K562 (cell line): ENCODE data around the gene EVA1B. TPM values are rescaled to one million over a fixed set of nuclear protein-coding genes. Genes with fewer than 3 reads are reported as not detected.

Experiments
- ATAC-seq: fragments of 200-7000 bp; cut with Tn5 transposase; 3 replicates; pipeline ENCODE4 v1.9.1; 2020; ENCODE audit warnings: moderate library complexity
- BruUV-seq: library from RNA; stranded (reverse); fragments of 400-500 nt; replicated peaks from 2 replicates; lab custom pipeline; 2021; lab: Mats Ljungman, UMichigan
- CTCF ChIA-PET: fragments of 300-600 bp; formaldehyde crosslinking; extraction: SDS; loops from one replicate; lab custom pipeline; 2021; ENCODE audit warnings: low intra/inter-chr PET ratio; lab: Yijun Ruan, JAX
- POLR2A ChIA-PET: fragments of 300-600, 350-650 bp; sonication (Branson Sonifier 250); formaldehyde crosslinking; extraction: SDS; loops from one replicate; lab custom pipeline; 2021; ENCODE audit warnings: antibody characterized with exemption, inconsistent platforms; lab: Yijun Ruan, JAX
- DNase-seq, 4 experiments: peaks; one replicate each; pipeline versions ENCODE4 v3.0.0 to v3.0.0-alpha.2; 2011 to 2018; ENCODE audit warnings: low spot score in 3 of 4, mixed read lengths in 3 of 4; ENCODE audit errors: extremely low read depth in 1 of 4
- FAIRE-seq: peaks from 2 replicates; lab custom pipeline; 2011; peaks lifted over from hg19 to GRCh38; lab: Jason Lieb, UNC
- H2AFZ ChIP-seq: 2 replicates; pipeline ENCODE4 v1.6.0; 2011; ENCODE audit warnings: low read depth, low read length, control low read depth, inconsistent platforms
- H3K27ac ChIP-seq: fragments of 200-600 bp; 3 replicates; pipeline ENCODE4 v1.8.0; 2011; ENCODE audit warnings: low read depth, mild to moderate bottlenecking, control low read depth, inconsistent platforms, low read length, moderate library complexity, mixed read lengths; ENCODE audit errors: extremely low read depth
- H3K27me3 ChIP-seq, 2 experiments: fragments of 300-600 bp in 1 of 2; 2 replicates in 1 of 2; 3 replicates in 1 of 2; pipeline versions ENCODE4 v1.6.0 to v1.8.0; 2011; ENCODE audit warnings: inconsistent platforms in 2 of 2, low read length in 2 of 2, mild to moderate bottlenecking in 1 of 2, mixed read lengths in 1 of 2, moderate library complexity in 1 of 2; ENCODE audit not compliant: control insufficient read depth in 2 of 2, insufficient read depth in 2 of 2
- H3K36me3 ChIP-seq: fragments of 300-600 bp; 3 replicates; pipeline ENCODE4 v1.8.0; 2011; ENCODE audit warnings: mild to moderate bottlenecking, low read length, inconsistent platforms; ENCODE audit not compliant: control insufficient read depth, insufficient read depth
- H3K4me1 ChIP-seq, 2 experiments: fragments of 200-600 bp in 1 of 2; replicated peaks in 1 of 2; 2 replicates in 1 of 2; 3 replicates in 1 of 2; pipeline versions ENCODE4 v1.5.1 to v1.8.0; 2011; ENCODE audit warnings: inconsistent platforms in 2 of 2, low read length in 2 of 2, mild to moderate bottlenecking in 1 of 2, mixed read lengths in 1 of 2, moderate library complexity in 1 of 2; ENCODE audit not compliant: control insufficient read depth in 2 of 2, insufficient read depth in 2 of 2
- H3K4me2 ChIP-seq: 2 replicates; pipeline ENCODE4 v1.6.1; 2011; ENCODE audit warnings: low read length, control low read depth, inconsistent platforms, mixed read lengths; ENCODE audit not compliant: insufficient read depth
- H3K4me3 ChIP-seq: fragments of 200-600 bp; sonication (generic), shearing (Covaris generic); 2 replicates; pipeline ENCODE4 v1.5.1; 2016; ENCODE audit warnings: control low read depth, inconsistent platforms
- H3K79me2 ChIP-seq: fragments of 200-600 bp; 3 replicates; pipeline ENCODE4 v1.8.0; 2011; ENCODE audit warnings: low read length, inconsistent platforms; ENCODE audit not compliant: control insufficient read depth, insufficient read depth
- H3K9ac ChIP-seq, 2 experiments: 2 replicates each; pipeline versions ENCODE4 v1.6.0 to v1.6.1; 2011; ENCODE audit warnings: low read depth in 2 of 2, low read length in 2 of 2, control low read depth in 1 of 2, inconsistent platforms in 1 of 2, mild to moderate bottlenecking in 1 of 2, mixed read lengths in 1 of 2; ENCODE audit not compliant: insufficient read depth in 1 of 2
- H3K9me1 ChIP-seq: one replicate; pipeline ENCODE4 v1.6.0; 2011; ENCODE audit warnings: inconsistent platforms, mild to moderate bottlenecking, low read length, moderate library complexity; ENCODE audit not compliant: control insufficient read depth, insufficient read depth
- H3K9me3 ChIP-seq: replicated peaks from 2 replicates; pipeline ENCODE4 v1.5.1; 2011; ENCODE audit warnings: low read depth, low read length, inconsistent platforms; ENCODE audit not compliant: control insufficient read depth, insufficient read depth
- H4K20me1 ChIP-seq: replicated peaks from 2 replicates; pipeline ENCODE4 v1.6.1; 2011; ENCODE audit warnings: low read length, inconsistent platforms, mixed read lengths; ENCODE audit not compliant: control insufficient read depth, insufficient read depth
- ETV5 ChIP-seq: sonication (generic); formaldehyde crosslinking; IDR thresholded peaks from 2 replicates; pipeline ENCODE4 v1.4.0; 2020; ENCODE audit warnings: low read depth, mild to moderate bottlenecking, missing genetic modification reagents
- MEF2A ChIP-seq: IDR thresholded peaks from 2 replicates; pipeline ENCODE4 v1.6.1; 2011; ENCODE audit warnings: low read depth, mild to moderate bottlenecking, low read length, moderate library complexity; ENCODE audit not compliant: control insufficient read depth
- MTA3 ChIP-seq: fragments of 450-650 bp; formaldehyde crosslinking; IDR thresholded peaks from 2 replicates; pipeline ENCODE4 v1.6.1; 2017; ENCODE audit warnings: mild to moderate bottlenecking, borderline replicate concordance
- ZBTB17 ChIP-seq: fragments of 450-650 bp; formaldehyde crosslinking; IDR thresholded peaks from 2 replicates; pipeline ENCODE4 v1.4.0; 2020; ENCODE audit warnings: mild to moderate bottlenecking
- ZNF24 ChIP-seq: fragments of 450-650 bp; IDR thresholded peaks from 2 replicates; pipeline ENCODE4 v1.6.1; 2016
- ZNF253 ChIP-seq: fragments of 250-450 bp; sonication (Bioruptor Pico); conservative IDR thresholded peaks from 2 replicates; pipeline ENCODE4 v1.6.1; 2021; ENCODE audit warnings: mild to moderate bottlenecking
- ZNF696 ChIP-seq: fragments of 250-450 bp; sonication (Bioruptor Pico); conservative IDR thresholded peaks from 2 replicates; pipeline ENCODE4 v1.4.0; 2020; ENCODE audit warnings: mild to moderate bottlenecking, moderate library complexity
- WGBS: fragments of 100-300 bp; shearing (Covaris generic); methylation state at CpG from one replicate; pipeline ENCODE4 v1.1.6; 2016; ENCODE audit warnings: low coverage, mixed read lengths; ENCODE audit not compliant: insufficient coverage; ENCODE audit errors: missing lambda C conversion rate; 5-methylcytosine and 5-hydroxymethylcytosine counted together
- in situ Hi-C: fragments of 300-500 bp; cut with MboI; formaldehyde crosslinking; loops from 4 replicates; pipeline ENCODE4 v1.15.0; 2018; ENCODE audit warnings: inconsistent platforms, mixed read lengths
- intact Hi-C: fragments of 100-400 bp; cut with micrococcal nuclease; formaldehyde crosslinking; loops from 2 replicates; pipeline ENCODE4 v1.14.2; 2022
- polyA plus RNA-seq, 8 experiments: library from polyadenylated mRNA; depleted of rRNA in 4 of 8; stranded (reverse) in 5 of 8; unstranded in 3 of 8; fragments of >200 nt; fragmentation: Nextera tagmentation in 2 of 8; fragmentation: Illumina TruSeq in 1 of 8; extraction: Ambion mirVana in 2 of 8; extraction: Trizol in 1 of 8; gene quantifications; 2 replicates each; pipeline versions ENCODE4 v1.2.1 to v1.2.3, GENCODE V29; 2011 to 2014; ENCODE audit warnings: inconsistent platforms in 1 of 8, missing spikeins in 1 of 8
- total RNA-seq, 7 experiments: library from RNA; depleted of rRNA in 6 of 7; stranded (reverse); fragments of >200 nt in 6 of 7; fragmentation: Illumina TruSeq in 2 of 7; extraction: Trizol in 2 of 7; gene quantifications; 2 replicates each; pipeline versions ENCODE4 v1.2.1 to v1.2.3, GENCODE V29; 2011 to 2021; ENCODE audit warnings: low replicate concordance in 1 of 7

Gene EVA1B
- total and polyA plus RNA-seq, 9 of the 15 experiments (the other 6 are each of a cell fraction or from before 2014, with no cell fraction given) = 0.08 to 65.7 (median 2.4) TPM

GRCh38 chr1:36279789-36280296 is 43.6 kb downstream of the EVA1B start:
- no peak overlapping the region for H3K4me3 ChIP-seq
- WGBS = 86% methylated on average over 7 of the region's 7 CpGs
- FAIRE-seq (no peak), DNase-seq (no peak), ATAC-seq (no peak)
- H3K27ac ChIP-seq = peak overlapping the region; percentile 21; the same call in 1 of the 3 replicates
- peaks cover 42% of the 10 kb centered on the region for H3K79me2 ChIP-seq
- H2AFZ ChIP-seq = no peak overlapping the region
- H4K20me1 ChIP-seq = no peaks in the 10 kb centered on the region
- intact Hi-C loops (no loop called here), in situ Hi-C loops (no loop called here)
- H3K9me1 ChIP-seq = no peaks in the 10 kb centered on the region
- H3K9me3 ChIP-seq = no peaks in the 10 kb centered on the region
- ChIA-PET POLR2A (interaction anchor here (0.8 to 4.7 kb wide), 8 partner anchors 10 to 185 kb away, joined by 3 to 24 read pairs (median 4); partner anchors contain the start of genes THRAP3 and TRAPPC3), CTCF (interaction anchor here (0.6 kb wide), 1 partner anchor 14 kb away, joined by 4 read pairs; no protein-coding TSS in a partner anchor)
- H3K4me2 ChIP-seq = no peak overlapping the region
- H3K9ac ChIP-seq = no peak overlapping the region; a peak in 1 of 4 replicates
- H3K4me1 ChIP-seq = peaks cover 3 to 6% of the 10 kb centered on the region in 2 experiments; a peak in 2 of 5 replicates
- H3K36me3 ChIP-seq = peaks cover 55% of the 10 kb centered on the region
- no peak for TF ChIP-seq ZNF696
- TF ChIP-seq ZNF24 = 0 out of 2 replicates have a peak, but pooled peaks have one; percentile 71
- H3K27me3 ChIP-seq = no peaks in the 10 kb centered on the region
- BruUV-seq = no TSS peak

- FAIRE-seq (no peak), DNase-seq (no peak), ATAC-seq (no peak)
- Histone ChIP-seq H3K79me2 (peaks cover 47% of the 10 kb centered on the region), H3K27ac (peak overlapping the region; percentile 21; the same call in 1 of the 3 replicates), H3K4me1 (peaks cover 3 to 11% of the 10 kb centered on the region in 2 experiments; a peak in 3 of 5 replicates), H3K4me3 (no peak overlapping the region), H3K9me1 (no peaks in the 10 kb centered on the region), H3K9me3 (no peaks in the 10 kb centered on the region), H2AFZ (no peak overlapping the region), H4K20me1 (no peaks in the 10 kb centered on the region), H3K9ac (no peak overlapping the region), H3K27me3 (no peaks in the 10 kb centered on the region), H3K4me2 (no peak overlapping the region), H3K36me3 (peaks cover 55% of the 10 kb centered on the region)
- ChIA-PET POLR2A (interaction anchor here (0.9 to 4.7 kb wide), 5 partner anchors 10 to 132 kb away, joined by 3 to 24 read pairs (median 3); partner anchors contain the start of gene TRAPPC3), CTCF (no interaction called here)
- intact Hi-C loops (no loop called here), in situ Hi-C loops (no loop called here)
- BruUV-seq = no TSS peak
- WGBS = 29% methylated on average over 2 of the region's 2 CpGs
- TF ChIP-seq ZBTB17 (CRISPR knock-in tag) (no peak), MTA3 (no peak), ZNF253 (CRISPR knock-in tag) (no peak), ETV5 (CRISPR knock-in tag) (no peak), MEF2A (peak; percentile 57; the same call in 1 of the 2 replicates)
These were observed 44.2 kb downstream of the EVA1B start for GRCh38 chr1:36279110-36279788.
